Measurements from ENCODE around the gene NUP188.

Gene NUP188

GRCh38 chr9:128913995-128914772 lies 33.3 kb upstream of the NUP188 start:
- no peak for DNase-seq (ENCODE audit: low read depth)

- DNase-seq (ENCODE audit: low read depth), result no peak
Observed at GRCh38 chr9:128916204-128916603, 31.3 kb upstream of the NUP188 start.

GRCh38 chr9:128916745-128917144 lies 30.8 kb upstream of the NUP188 start:
- DNase-seq (ENCODE audit: low read depth), result no peak

GRCh38 chr9:128917151-128917849 lies 30.2 kb upstream of the NUP188 start:
- no peak for DNase-seq (ENCODE audit: low read depth)

DNA sequence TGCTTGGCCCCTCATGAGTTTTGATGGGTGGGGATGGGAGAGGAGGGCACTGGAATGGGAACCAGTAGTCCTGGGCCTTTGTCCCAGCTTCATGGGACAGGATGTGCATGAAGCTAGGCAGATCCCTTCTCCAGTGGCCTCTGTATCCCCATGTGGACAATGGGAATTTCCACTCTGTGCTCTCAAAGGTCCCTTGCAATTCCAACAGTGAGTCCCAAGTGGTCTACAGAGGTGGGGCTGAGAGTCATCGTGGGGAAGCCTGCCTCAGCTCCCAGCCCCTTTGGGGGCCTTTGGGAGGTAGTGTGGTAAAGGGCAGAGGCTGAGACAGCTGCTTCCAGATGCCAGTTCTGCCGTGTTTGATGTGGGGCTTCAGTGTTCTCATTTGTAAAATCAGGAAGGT lies 28.6 kb upstream of the NUP188 start:
- DNase-seq (ENCODE audit: low read depth), result no peak

- no peak for DNase-seq (ENCODE audit: low read depth)
Observed at GRCh38 chr9:128919402-128920089, 28.0 kb upstream of the NUP188 start.

DNA sequence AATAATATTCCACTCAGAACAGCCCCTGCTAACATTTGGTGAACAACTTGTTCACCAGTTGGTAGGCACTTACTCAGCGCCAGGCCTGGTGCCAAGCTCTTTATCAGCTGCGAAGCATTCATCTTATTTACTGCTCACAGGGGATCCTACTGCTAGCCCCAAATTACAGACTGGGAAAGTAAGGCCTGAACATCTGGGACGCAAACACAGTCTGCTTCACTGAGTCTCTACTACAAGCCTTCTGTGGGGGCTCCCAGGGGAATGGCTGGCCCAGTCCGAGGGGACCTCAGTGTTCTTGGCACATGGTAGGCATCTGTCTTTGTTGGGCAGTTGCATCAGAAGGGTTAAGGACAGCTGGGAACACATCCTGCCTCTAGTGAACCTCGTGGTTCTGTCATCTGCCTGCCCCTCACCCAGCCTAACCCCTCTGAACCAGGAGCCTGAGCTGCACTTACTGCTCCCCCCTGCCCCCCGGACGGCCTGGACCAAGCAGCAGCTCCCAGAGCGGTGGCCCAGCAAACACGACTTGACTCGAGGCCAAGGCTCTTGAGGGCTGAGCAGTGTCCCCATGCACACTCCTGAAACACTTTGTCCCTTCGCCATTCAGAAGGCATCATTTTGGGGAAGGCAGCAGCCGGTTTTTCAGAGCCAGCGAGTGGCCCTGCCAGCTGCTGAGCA lies 27.0 kb upstream of the NUP188 start, which contains the start of gene PHYHD1:
Gene PHYHD1, plus strand, starts transcription at position 602 of the 678 bp plus-strand sequence. CDS start 1,342 bp downstream, outside the sequence.
- DNase-seq (ENCODE audit: low read depth), result no peak

GRCh38 chr9:128921881-128922763 lies 25.4 kb upstream of the NUP188 start:
- no peak for DNase-seq (ENCODE audit: low read depth)

GRCh38 chr9:128923493-128923883 lies 24.0 kb upstream of the NUP188 start:
- DNase-seq (ENCODE audit: low read depth), result no peak

GRCh38 chr9:128927731-128928411 lies 19.6 kb upstream of the NUP188 start:
- DNase-seq (ENCODE audit: low read depth), result peak; percentile 20

- no peak for DNase-seq (ENCODE audit: low read depth)
Observed at GRCh38 chr9:128928624-128929023, 18.9 kb upstream of the NUP188 start.

DNA sequence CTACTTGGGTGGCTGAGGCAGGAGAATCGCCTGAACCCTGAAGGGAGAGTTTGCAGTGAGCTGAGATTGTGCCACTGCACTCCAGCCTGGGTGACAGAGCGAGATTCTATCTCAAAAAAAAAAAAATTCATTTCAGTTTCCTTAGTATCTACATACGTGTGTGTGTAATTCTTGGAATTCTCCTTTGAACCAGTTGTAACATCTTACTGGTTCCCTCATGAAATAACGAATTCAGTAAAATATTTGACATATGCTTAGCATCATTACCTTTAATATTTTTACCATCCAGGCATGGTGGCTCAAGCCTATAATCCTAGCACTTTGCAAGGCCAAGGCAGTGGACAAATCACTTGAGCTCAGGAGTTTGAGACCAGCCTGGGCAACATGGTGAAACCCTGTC lies 17.9 kb upstream of the NUP188 start:
- DNase-seq (ENCODE audit: low read depth), result no peak

GRCh38 chr9:128933731-128934130 lies 13.8 kb upstream of the NUP188 start:
- DNase-seq (ENCODE audit: low read depth), result no peak

GRCh38 chr9:128936171-128936865 lies 11.2 kb upstream of the NUP188 start:
- no peak for DNase-seq (ENCODE audit: low read depth)

- no peak for DNase-seq (ENCODE audit: low read depth)
Observed at GRCh38 chr9:128937310-128938165, 10.0 kb upstream of the NUP188 start.

- no peak for DNase-seq (ENCODE audit: low read depth)
Observed at GRCh38 chr9:128940271-128940921, 7.1 kb upstream of the NUP188 start.

DNA sequence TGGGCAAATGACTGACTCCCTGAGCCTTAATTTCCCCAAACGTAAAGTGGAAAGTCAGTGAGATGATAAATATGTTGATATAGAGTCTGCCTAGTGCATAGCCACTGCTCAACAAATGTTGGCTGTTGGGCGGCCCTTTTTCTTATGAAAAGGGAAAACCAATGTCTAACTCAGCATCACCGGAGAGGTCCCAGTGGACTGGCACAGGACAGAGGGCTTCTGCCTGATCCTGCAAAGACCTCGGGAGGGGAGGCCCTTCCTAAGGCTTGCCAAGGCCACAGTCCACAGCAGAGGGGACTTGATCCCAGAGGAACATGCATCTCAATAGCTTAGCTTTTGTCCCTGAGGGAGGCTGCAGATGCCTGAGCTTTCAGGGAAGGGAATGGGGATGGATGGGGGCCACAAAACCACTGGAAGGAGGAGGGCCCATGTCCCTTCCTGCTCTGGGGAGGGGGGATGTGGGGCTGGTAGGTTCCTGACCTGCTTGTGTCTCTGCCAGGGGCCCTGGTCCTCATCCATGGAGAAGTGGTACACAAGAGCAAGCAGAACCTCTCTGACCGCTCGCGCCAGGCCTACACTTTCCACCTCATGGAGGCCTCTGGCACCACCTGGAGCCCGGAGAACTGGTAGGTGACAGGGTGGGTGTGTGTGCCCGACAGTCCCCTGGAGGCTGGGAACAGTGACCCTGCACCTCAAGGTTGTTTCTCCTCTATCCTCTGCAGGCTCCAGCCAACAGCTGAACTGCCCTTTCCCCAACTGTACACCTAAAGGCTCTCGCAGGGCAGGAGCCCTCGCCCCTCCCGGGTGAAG lies 6.3 kb upstream of the NUP188 start:
- DNase-seq (ENCODE audit: low read depth), result no peak

All from activated T-helper 9 cell treated with anti-CD3 and anti-CD28 coated beads, Interleukin-2, amount 50 U/mL, for 16 hours (primary cell).